ENCODE data around the gene RPL22.

GRCh38 chr1:6245869-6246496, 46.6 kb upstream of the RPL22 start:
- TF ChIP-seq CTCF (IDR thresholded peaks at IDR 0.05) (no peak), ATF3 (CRISPR knock-in tag; conservative IDR thresholded peaks at IDR 0.05) (no peak), GRHL2 (CRISPR knock-in tag; IDR thresholded peaks at IDR 0.05; ENCODE audit: insufficient replicate concordance, severe bottlenecking) (no peak)
